HL-60 (cell line): ENCODE measurements around the gene TMEM201.

Experiments used
- DNase-seq, 2 experiments: peaks; one replicate each; pipeline ENCODE4 v3.0.0-alpha.2; 2010 to 2020; ENCODE audit warnings: low read depth in 1 of 2, low spot score in 1 of 2
- H3K27ac ChIP-seq: fragments of 250-450 bp; sonication (Bioruptor Pico); replicated peaks from 2 replicates; pipeline ENCODE4 v1.5.1; 2020; ENCODE audit warnings: mild to moderate bottlenecking, moderate library complexity
- H3K27me3 ChIP-seq: fragments of 250-450 bp; sonication (Bioruptor Pico); 2 replicates; pipeline ENCODE4 v1.5.1; 2021; ENCODE audit warnings: mild to moderate bottlenecking, moderate library complexity; ENCODE audit not compliant: insufficient read depth, poor library complexity, severe bottlenecking
- H3K4me3 ChIP-seq: replicated peaks from 2 replicates; pipeline ENCODE4 v1.5.1; 2011; ENCODE audit warnings: mild to moderate bottlenecking, control low read depth, low read length; ENCODE audit not compliant: insufficient read depth
- CTCF ChIP-seq: IDR thresholded peaks from one replicate; pipeline ENCODE4 v1.5.1; 2011; ENCODE audit warnings: low read length, control low read depth, inconsistent platforms; ENCODE audit not compliant: insufficient read depth
- GABPA ChIP-seq: IDR thresholded peaks from 2 replicates; pipeline ENCODE4 v1.6.1; 2012; ENCODE audit warnings: low read depth
- POLR2AphosphoS5 ChIP-seq: IDR thresholded peaks from 2 replicates; pipeline ENCODE4 v1.6.1; 2012; ENCODE audit warnings: low read depth
- SPI1 ChIP-seq: IDR thresholded peaks from 2 replicates; pipeline ENCODE4 v1.6.1; 2012; ENCODE audit warnings: low read depth, mild to moderate bottlenecking, borderline replicate concordance
- TF ChIP-seq, protein P1 (sequence below): IDR thresholded peaks from 2 replicates; pipeline ENCODE4 v1.6.1; 2012; ENCODE audit warnings: low read depth; ENCODE audit not compliant: insufficient replicate concordance

The TMEM201 gene

GRCh38 chr1:9655836-9656235 is 67.1 kb downstream of the TMEM201 start:
- no peak for DNase-seq
- TF ChIP-seq CTCF, result no peak
- no peak for TF ChIP-seq SPI1
- TF ChIP-seq POLR2AphosphoS5, result no peak
- no peak for TF ChIP-seq GABPA
- TF ChIP-seq, protein P1, sequence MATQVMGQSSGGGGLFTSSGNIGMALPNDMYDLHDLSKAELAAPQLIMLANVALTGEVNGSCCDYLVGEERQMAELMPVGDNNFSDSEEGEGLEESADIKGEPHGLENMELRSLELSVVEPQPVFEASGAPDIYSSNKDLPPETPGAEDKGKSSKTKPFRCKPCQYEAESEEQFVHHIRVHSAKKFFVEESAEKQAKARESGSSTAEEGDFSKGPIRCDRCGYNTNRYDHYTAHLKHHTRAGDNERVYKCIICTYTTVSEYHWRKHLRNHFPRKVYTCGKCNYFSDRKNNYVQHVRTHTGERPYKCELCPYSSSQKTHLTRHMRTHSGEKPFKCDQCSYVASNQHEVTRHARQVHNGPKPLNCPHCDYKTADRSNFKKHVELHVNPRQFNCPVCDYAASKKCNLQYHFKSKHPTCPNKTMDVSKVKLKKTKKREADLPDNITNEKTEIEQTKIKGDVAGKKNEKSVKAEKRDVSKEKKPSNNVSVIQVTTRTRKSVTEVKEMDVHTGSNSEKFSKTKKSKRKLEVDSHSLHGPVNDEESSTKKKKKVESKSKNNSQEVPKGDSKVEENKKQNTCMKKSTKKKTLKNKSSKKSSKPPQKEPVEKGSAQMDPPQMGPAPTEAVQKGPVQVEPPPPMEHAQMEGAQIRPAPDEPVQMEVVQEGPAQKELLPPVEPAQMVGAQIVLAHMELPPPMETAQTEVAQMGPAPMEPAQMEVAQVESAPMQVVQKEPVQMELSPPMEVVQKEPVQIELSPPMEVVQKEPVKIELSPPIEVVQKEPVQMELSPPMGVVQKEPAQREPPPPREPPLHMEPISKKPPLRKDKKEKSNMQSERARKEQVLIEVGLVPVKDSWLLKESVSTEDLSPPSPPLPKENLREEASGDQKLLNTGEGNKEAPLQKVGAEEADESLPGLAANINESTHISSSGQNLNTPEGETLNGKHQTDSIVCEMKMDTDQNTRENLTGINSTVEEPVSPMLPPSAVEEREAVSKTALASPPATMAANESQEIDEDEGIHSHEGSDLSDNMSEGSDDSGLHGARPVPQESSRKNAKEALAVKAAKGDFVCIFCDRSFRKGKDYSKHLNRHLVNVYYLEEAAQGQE, result no peak
- no peaks in the 10 kb centered on the region for H3K27me3 ChIP-seq
- H3K4me3 ChIP-seq, result no peak overlapping the region
- H3K27ac ChIP-seq, result peak overlapping the region; percentile 26; the same call in 1 of the 2 replicates

GRCh38 chr1:9657521-9658032 is 68.9 kb downstream of the TMEM201 start:
- H3K27me3 ChIP-seq, result no peaks in the 10 kb centered on the region
- TF ChIP-seq, protein P1, result no peak
- TF ChIP-seq CTCF (no peak), GABPA (no peak), SPI1 (no peak)
- no peak overlapping the region for H3K4me3 ChIP-seq
- no peak for DNase-seq
- peak overlapping the region; percentile 28; the same call in 1 of the 2 replicates for H3K27ac ChIP-seq

- Histone ChIP-seq H3K27ac (peak overlapping the region; percentile 28; the same call in 1 of the 2 replicates), H3K4me3 (no peak overlapping the region), H3K27me3 (no peaks in the 10 kb centered on the region)
- no peak for TF ChIP-seq GABPA
- no peak for TF ChIP-seq SPI1
- TF ChIP-seq CTCF, result no peak
- DNase-seq, result no peak
These were observed 69.5 kb downstream of the TMEM201 start for GRCh38 chr1:9658199-9658598.

GRCh38 chr1:9659328-9659727 is 70.6 kb downstream of the TMEM201 start:
- TF ChIP-seq POLR2AphosphoS5 (no peak), SPI1 (no peak), CTCF (no peak), GABPA (no peak)
- TF ChIP-seq, protein P1, result no peak
- H3K27ac ChIP-seq, result no peak overlapping the region
- no peak for DNase-seq
- H3K4me3 ChIP-seq, result no peak overlapping the region
- no peaks in the 10 kb centered on the region for H3K27me3 ChIP-seq
